Peyer's patch (tissue), 4 donors: ENCODE results near the gene MBNL2.

Experiments
- POLR2A ChIP-seq, 2 donors: fragments of 450-650 bp; IDR thresholded peaks; one replicate each; pipeline ENCODE4 v1.5.1; 2017; ENCODE audit warnings: antibody characterized with exemption in 2 of 2, mild to moderate bottlenecking in 2 of 2, moderate library complexity in 2 of 2
- TF ChIP-seq, protein P1 (sequence below), 6 experiments: fragments of 450-650 bp in 4 of 6; fragments of 200-600 bp in 2 of 6; sonication (generic) in 1 of 6; IDR thresholded peaks; one replicate each; pipeline ENCODE4 v1.5.1; 2017 to 2019; ENCODE audit warnings: antibody characterized with exemption in 6 of 6, mild to moderate bottlenecking in 3 of 6, moderate library complexity in 1 of 6

DNA sequence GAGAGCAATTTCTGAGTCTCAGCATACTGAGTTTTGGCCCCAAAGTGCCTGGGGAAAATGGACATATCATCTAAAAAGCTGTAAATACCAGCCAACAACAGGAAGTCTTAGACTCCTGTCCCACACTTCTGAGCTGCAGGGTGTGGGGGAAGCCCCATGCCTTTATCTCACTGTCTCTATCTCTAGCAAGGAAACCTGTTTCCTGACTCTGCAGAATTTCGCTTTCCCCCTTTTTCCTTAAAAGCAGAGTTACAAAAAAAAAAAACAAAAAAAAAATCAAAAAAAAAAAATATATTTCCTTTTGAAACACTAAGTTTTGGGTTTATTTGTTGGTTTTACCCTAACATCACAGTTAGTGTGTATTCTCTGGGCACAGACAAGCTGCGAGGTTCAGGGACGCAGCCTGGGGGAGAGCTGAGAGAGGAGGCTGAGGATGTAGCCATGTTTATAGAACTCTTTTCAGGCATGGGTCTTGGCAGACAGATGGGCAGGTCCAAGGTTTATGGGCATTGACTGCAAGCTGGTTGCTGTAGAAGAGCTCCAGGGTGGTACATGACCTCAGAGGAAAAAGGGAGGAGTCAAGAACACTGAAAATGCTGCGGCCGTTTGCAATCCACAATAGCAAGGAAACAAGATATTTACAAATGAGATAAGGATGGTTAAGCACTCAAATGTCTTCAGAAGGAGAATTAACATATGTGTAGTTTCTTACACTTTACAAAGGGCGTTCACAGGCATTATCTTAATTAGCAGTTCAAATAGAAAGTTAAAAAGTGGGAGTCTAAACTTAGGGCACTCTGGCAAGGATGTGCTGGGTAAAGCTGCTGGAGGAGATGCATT, 4.9 kb downstream of the MBNL2 start:
- TF ChIP-seq, protein P1, sequence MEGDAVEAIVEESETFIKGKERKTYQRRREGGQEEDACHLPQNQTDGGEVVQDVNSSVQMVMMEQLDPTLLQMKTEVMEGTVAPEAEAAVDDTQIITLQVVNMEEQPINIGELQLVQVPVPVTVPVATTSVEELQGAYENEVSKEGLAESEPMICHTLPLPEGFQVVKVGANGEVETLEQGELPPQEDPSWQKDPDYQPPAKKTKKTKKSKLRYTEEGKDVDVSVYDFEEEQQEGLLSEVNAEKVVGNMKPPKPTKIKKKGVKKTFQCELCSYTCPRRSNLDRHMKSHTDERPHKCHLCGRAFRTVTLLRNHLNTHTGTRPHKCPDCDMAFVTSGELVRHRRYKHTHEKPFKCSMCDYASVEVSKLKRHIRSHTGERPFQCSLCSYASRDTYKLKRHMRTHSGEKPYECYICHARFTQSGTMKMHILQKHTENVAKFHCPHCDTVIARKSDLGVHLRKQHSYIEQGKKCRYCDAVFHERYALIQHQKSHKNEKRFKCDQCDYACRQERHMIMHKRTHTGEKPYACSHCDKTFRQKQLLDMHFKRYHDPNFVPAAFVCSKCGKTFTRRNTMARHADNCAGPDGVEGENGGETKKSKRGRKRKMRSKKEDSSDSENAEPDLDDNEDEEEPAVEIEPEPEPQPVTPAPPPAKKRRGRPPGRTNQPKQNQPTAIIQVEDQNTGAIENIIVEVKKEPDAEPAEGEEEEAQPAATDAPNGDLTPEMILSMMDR (IDR thresholded peaks at IDR 0.05): no peak
- no peak for TF ChIP-seq POLR2A (IDR thresholded peaks at IDR 0.05)
